HL-60 (cell line): ENCODE measurements around the gene TNFRSF8.

Experiments
- DNase-seq, 2 experiments: peaks; one replicate each; pipeline ENCODE4 v3.0.0-alpha.2; 2010 to 2020; ENCODE audit warnings: low read depth in 1 of 2, low spot score in 1 of 2
- H3K27ac ChIP-seq: fragments of 250-450 bp; sonication (Bioruptor Pico); replicated peaks from 2 replicates; pipeline ENCODE4 v1.5.1; 2020; ENCODE audit warnings: mild to moderate bottlenecking, moderate library complexity
- H3K27me3 ChIP-seq: fragments of 250-450 bp; sonication (Bioruptor Pico); 2 replicates; pipeline ENCODE4 v1.5.1; 2021; ENCODE audit warnings: mild to moderate bottlenecking, moderate library complexity; ENCODE audit not compliant: insufficient read depth, poor library complexity, severe bottlenecking
- H3K4me3 ChIP-seq: replicated peaks from 2 replicates; pipeline ENCODE4 v1.5.1; 2011; ENCODE audit warnings: mild to moderate bottlenecking, control low read depth, low read length; ENCODE audit not compliant: insufficient read depth
- GABPA ChIP-seq: IDR thresholded peaks from 2 replicates; pipeline ENCODE4 v1.6.1; 2012; ENCODE audit warnings: low read depth
- POLR2AphosphoS5 ChIP-seq: IDR thresholded peaks from 2 replicates; pipeline ENCODE4 v1.6.1; 2012; ENCODE audit warnings: low read depth
- SPI1 ChIP-seq: IDR thresholded peaks from 2 replicates; pipeline ENCODE4 v1.6.1; 2012; ENCODE audit warnings: low read depth, mild to moderate bottlenecking, borderline replicate concordance
- TF ChIP-seq, protein P1 (sequence below): IDR thresholded peaks from one replicate; pipeline ENCODE4 v1.5.1; 2011; ENCODE audit warnings: low read length, control low read depth, inconsistent platforms; ENCODE audit not compliant: insufficient read depth
- TF ChIP-seq, protein P2 (sequence below): IDR thresholded peaks from 2 replicates; pipeline ENCODE4 v1.6.1; 2012; ENCODE audit warnings: low read depth; ENCODE audit not compliant: insufficient replicate concordance

The TNFRSF8 gene

DNA sequence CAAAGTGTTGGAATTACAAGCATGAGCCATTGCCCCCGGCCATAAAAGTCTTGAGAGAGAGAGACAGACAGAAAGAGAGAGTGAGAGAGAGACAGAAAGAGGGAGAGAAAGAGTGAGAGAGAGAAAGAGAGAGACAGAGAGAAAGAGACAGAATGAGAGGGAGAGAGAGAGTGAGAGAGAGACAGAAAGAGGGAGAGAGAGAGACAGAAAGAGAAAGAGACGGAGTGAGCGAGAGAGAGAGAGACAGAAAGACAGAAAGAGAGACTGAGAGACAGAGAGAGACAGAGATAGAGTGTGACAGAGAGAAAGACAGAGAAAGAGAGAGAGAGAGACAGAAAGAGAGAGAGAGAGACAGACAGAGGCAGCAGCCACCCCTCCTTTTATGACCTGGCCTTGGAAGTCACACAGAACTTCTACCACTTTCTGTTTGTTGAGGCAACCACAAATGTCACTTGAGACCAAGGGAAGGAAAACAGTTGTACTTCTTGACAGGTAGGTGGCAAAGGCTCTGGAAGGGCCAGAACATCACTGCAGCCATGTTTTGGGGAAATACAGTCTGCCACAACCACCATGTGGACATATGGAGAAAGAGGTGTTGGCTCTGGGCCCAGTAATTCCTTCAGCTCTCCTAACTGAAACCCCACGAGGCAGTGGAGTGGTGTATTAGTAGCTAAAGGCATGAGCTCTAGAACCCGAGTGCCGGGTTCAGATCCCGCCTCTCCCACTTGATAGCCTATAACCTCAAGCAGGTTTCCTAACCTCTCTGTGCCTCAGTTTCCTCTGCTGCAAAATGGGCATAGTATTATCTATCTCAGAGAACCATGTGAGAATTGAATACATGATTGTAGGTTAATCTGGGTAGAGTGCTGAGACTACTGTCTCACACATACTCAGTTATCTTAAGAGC lies 50.6 kb downstream of the TNFRSF8 start:
- H3K27me3 ChIP-seq, result no peaks in the 10 kb centered on the region
- H3K4me3 ChIP-seq, result no peak overlapping the region
- peak in 1 of 2 experiments; percentile 63 for DNase-seq

DNA sequence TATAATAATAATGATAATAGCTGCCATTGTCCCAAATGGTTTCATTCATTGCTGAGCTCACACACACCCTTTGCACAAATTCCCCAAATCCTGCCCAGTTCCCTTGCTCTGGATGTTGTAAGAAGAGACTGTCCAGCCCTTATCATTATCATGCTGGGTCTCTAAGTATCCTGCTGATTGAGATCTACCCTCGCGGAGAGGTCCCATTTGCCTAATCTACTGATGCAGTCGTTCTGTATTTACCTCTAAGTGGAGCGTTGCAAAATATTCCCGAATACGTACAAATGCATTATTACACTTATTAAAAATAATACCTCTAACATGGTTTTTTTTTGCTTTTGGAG lies 51.2 kb downstream of the TNFRSF8 start:
- no peak overlapping the region for H3K27ac ChIP-seq
- no peaks in the 10 kb centered on the region for H3K27me3 ChIP-seq
- no peak for TF ChIP-seq GABPA
- TF ChIP-seq, protein P1, sequence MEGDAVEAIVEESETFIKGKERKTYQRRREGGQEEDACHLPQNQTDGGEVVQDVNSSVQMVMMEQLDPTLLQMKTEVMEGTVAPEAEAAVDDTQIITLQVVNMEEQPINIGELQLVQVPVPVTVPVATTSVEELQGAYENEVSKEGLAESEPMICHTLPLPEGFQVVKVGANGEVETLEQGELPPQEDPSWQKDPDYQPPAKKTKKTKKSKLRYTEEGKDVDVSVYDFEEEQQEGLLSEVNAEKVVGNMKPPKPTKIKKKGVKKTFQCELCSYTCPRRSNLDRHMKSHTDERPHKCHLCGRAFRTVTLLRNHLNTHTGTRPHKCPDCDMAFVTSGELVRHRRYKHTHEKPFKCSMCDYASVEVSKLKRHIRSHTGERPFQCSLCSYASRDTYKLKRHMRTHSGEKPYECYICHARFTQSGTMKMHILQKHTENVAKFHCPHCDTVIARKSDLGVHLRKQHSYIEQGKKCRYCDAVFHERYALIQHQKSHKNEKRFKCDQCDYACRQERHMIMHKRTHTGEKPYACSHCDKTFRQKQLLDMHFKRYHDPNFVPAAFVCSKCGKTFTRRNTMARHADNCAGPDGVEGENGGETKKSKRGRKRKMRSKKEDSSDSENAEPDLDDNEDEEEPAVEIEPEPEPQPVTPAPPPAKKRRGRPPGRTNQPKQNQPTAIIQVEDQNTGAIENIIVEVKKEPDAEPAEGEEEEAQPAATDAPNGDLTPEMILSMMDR, result no peak
- TF ChIP-seq SPI1, result no peak
- no peak for TF ChIP-seq POLR2AphosphoS5
- TF ChIP-seq, protein P2, sequence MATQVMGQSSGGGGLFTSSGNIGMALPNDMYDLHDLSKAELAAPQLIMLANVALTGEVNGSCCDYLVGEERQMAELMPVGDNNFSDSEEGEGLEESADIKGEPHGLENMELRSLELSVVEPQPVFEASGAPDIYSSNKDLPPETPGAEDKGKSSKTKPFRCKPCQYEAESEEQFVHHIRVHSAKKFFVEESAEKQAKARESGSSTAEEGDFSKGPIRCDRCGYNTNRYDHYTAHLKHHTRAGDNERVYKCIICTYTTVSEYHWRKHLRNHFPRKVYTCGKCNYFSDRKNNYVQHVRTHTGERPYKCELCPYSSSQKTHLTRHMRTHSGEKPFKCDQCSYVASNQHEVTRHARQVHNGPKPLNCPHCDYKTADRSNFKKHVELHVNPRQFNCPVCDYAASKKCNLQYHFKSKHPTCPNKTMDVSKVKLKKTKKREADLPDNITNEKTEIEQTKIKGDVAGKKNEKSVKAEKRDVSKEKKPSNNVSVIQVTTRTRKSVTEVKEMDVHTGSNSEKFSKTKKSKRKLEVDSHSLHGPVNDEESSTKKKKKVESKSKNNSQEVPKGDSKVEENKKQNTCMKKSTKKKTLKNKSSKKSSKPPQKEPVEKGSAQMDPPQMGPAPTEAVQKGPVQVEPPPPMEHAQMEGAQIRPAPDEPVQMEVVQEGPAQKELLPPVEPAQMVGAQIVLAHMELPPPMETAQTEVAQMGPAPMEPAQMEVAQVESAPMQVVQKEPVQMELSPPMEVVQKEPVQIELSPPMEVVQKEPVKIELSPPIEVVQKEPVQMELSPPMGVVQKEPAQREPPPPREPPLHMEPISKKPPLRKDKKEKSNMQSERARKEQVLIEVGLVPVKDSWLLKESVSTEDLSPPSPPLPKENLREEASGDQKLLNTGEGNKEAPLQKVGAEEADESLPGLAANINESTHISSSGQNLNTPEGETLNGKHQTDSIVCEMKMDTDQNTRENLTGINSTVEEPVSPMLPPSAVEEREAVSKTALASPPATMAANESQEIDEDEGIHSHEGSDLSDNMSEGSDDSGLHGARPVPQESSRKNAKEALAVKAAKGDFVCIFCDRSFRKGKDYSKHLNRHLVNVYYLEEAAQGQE, result no peak
- no peak for DNase-seq
- H3K4me3 ChIP-seq, result no peak overlapping the region

More for the DNA sequence above, 50.6 kb downstream of the TNFRSF8 start:
- no peak overlapping the region for H3K27ac ChIP-seq
- TF ChIP-seq, protein P1, result no peak
- TF ChIP-seq SPI1, result no peak
- no peak for TF ChIP-seq GABPA
- TF ChIP-seq, protein P2, result no peak
- no peak for TF ChIP-seq POLR2AphosphoS5

DNA sequence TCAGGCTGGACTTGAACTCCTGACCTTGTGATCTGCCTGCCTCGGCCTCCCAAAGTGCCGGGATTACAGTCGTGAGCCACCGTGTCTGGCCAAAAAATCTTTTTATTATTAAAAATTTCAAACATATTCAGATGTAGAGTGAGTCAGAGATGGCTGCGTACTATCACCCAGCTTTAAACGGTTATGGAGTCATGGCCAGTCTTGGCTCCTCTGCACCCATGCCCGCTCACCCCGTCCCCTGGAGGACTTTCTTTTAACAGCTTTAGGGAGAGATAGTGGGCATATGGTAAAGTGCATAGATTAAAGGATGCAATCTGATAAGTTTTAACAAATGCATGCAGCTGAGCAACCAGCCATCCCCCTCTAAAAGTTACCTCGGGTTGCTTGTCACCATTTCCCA lies 51.8 kb downstream of the TNFRSF8 start:
- TF ChIP-seq GABPA, result no peak
- TF ChIP-seq SPI1, result no peak
- TF ChIP-seq, protein P2, result no peak
- TF ChIP-seq POLR2AphosphoS5, result no peak
- TF ChIP-seq, protein P1, result no peak
- no peak for DNase-seq
- no peak overlapping the region for H3K4me3 ChIP-seq
- no peak overlapping the region for H3K27ac ChIP-seq
- no peaks in the 10 kb centered on the region for H3K27me3 ChIP-seq
